Kidney capillary endothelial cell (primary cell): Measurements from ENCODE around the gene TBL1XR1.
"Not testable (repeated sequence)": the region's sequence is repeated elsewhere in the genome, so short reads cannot be mapped to it uniquely, and the experiment has no call there.

Experiments used
- DNase-seq: peaks from one replicate; pipeline ENCODE4 v3.0.0-alpha.2; 2018; ENCODE audit warnings: low spot score

The TBL1XR1 gene

DNA sequence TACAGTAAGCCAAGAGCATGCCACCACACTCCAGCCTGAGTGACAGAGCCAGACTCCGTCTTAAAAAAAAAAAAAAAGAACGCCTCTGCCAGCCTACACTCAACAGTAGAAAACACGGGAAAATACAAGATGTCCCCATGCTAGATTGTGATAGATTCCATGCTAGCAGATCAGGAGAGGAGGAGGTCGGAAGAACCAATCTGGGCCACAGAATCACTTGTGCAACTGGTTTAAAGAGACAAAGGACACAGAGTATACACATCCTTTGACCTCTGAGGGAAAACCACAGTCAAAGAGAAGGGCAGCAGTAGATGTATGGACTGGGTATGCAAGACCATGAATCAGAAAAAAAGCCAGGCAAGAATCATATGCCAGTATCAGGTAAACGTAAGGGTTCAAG, 15.9 kb downstream of the TBL1XR1 start:
- DNase-seq, result no peak

DNA sequence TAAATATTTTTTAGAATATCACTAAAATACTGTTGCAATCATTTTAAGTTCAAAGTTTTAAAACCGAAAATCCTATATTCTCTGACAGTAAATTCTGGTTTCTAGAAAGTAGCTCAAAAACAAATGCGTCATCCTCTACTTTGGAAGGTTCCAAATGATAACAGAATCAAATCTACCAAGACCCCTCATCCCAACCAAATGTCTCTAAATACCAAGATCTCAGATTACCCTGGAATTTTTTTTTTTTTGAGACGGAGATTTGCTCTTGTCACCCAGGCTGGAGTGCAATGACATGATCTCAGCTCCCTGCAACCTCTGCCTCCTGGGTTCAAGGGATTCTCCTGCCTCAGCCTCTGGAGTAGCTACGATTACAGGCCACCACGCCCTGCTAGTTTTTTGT, 16.8 kb downstream of the TBL1XR1 start:
- DNase-seq, result no peak

DNA sequence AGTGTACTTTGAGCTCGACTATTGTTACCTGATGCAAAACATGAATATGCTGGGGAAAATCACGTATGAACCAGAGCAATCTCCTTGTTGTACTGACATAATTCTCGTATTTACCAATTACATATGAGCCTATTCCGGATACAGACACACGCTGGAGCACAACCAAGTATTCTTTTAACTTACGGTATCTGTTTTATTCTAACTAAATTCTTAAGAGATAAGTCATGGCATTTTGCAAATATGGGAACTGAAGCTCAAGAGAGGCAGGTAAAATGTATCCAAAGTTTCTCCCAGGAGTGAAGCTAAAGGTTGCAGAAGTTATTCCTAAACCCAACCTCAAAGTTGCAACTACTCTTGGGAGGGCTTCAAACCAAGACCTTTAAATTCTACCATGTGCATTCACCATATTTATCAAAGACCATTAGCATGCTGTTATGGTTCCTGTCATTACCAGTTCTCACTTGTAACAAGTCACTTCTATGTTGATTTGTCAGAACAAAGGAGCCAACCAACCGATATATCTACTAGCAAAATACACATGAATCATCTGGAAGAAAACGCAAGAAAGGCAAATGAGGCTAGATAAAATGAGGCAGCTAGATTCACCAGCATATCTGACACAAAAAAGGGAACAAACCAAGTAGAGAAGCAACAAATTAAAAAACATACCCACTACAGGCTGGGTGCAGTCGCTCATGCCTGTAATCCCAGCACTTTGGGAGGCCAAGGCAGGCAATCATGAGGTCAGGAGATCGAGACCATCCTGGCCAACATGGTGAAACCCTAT, 17.8 kb downstream of the TBL1XR1 start:
- no peak for DNase-seq

DNA sequence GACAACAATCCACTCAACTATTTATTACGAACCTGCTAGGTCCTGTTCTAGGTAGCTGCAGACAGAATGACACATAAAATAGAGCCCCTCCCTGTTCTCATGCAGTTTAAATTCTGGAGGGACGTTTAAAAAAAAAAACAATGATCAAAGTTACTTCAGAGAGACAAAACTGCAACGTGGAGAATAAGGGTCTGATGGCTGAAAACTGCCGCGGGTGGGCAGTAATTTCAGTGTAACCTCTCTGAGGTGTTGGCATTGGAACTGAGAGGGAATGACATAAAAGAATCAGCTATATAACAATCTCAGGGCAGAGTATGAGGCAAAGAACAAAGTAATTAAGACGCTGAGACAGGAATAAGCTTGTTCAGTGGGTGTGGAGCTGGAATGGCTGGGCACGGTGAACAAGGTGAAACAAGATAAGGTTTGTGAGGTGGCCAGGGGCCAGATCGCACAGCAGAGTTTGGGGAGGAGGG, 19.5 kb downstream of the TBL1XR1 start:
- DNase-seq, result no peak

DNA sequence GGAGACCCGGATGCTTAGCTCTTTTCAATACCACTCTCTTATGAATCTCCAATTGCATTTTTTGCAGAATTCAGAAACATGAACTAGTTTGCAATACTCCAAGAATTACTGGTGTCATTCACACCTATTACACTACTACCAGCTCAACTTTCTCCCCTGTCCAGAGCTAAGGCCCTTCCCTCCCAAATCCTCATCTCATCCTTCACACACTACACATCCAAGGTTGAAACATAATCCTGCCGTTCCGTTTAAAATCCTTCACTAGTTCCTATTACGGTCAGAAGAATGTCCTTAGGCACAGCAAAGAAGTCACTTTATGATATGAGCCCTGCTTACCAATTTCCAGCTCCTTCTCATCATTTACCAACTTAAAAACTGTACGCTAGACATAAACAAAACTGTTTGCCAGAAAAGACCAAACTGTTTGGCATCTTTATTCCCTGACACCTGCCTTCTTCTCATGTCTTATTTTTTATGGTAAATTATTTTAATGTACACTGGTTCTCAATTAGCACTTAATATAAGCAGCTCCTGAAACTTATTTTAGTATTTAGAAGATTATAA, 22.6 kb downstream of the TBL1XR1 start:
- DNase-seq, result no peak

DNA sequence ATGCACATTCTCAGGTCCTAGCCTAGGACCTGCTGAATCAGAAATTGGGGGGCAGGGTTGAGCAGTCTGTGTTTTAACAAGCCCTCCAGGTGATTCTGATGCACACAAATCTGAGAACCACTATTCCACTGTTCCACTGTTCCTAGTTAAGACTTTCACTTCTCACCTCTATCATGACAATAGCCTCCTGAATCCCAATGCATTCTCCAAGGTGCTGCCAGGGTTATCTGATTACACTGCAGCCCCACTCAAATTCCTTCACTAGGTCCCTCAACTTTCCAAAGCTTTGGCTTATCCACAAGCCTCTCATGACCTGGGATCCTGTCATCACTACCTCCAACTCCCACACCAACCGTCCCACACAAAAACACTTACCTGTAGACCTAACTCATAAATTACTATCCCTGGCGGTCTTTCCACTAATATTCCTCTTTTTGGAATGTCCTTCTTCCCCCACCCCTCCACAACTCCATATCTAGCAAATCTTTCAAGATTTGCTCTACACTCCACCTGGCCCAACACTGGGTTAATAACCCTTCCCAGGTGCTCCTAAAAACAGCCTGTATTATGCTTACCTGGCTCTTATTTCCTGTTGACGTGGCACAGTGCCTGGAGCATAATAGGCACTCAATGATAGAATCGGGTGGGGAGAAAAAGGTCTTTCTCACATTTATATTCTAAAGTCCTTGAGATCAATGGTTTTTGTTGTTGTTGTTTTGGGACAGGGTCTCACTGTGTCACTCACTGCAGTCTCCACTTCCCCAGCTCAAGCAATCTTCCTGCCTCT, 27.2 kb downstream of the TBL1XR1 start:
- DNase-seq, result no peak

DNA sequence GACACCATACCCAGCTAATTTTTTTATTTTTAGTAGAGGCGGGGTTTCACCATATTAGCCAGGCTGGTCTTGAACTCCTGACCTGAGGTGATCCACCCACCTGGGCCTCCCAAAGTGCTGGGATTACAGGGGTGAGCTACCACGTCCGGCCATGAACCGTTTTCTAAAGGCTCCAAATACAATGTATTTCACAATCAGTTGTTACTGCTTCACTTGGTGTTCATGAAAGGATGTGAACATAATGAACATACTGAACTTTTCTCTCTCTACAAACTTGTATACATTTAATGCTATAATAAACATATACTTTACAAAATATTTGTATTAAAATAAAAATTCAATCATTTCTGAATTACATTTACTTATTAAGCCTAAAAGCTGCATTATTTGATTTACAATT, 28.9 kb downstream of the TBL1XR1 start:
- DNase-seq, result no peak

DNA sequence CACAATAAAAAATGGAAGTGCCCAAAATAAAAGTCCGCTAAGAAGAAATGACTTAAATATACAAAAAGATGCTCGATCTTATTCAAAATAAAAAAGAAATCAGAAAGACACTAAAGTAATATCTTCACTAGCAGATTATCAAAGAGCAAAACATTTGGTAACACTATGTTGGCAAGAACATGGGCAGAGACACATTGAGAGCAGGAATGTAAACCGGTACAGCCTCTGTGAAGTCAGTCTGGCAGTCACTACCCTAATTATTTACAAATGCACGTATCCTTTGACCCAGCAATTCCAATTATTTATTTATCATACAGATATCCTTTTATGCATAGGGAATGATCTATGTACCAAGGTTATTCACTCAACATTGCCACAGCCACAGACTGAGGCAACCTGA, 34.5 kb downstream of the TBL1XR1 start:
- no peak for DNase-seq

DNA sequence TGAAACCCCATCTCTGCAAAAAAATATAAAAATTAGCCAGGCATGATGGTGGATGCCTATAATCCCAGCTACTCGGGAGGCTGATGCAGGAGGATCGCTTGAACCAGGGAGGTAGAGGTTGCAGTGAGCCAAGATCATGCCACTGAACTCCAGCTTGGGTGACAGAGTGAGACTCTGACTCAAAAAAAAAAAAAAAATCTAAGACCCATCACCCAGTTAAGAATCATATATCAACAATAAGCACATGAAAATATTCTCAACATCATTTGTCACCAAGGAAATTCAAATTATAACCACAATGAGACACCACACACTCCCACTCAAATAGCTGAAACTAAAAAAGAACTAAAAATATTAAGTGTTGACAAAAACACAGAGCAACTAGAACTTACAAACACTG, 35.7 kb downstream of the TBL1XR1 start:
- not testable (repeated sequence) for DNase-seq

DNA sequence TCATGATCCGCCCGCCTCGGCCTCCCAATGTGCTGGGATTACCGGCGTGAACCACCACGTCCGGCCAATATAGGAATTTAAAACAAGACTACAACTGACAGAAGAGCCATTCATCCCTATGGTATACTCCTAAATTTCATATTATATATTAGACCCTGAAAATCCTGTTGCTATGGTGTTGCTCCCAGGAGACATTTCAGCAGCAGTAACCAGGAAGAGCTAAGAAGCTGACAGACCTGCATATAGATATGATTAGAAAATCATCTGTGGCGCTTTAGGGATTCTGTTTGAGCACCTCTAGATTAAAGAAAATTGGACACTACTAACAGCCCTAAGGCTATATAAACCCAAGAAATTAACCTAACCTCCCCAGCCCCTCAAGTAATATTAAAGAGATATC, 38.8 kb downstream of the TBL1XR1 start:
- no peak for DNase-seq

DNA sequence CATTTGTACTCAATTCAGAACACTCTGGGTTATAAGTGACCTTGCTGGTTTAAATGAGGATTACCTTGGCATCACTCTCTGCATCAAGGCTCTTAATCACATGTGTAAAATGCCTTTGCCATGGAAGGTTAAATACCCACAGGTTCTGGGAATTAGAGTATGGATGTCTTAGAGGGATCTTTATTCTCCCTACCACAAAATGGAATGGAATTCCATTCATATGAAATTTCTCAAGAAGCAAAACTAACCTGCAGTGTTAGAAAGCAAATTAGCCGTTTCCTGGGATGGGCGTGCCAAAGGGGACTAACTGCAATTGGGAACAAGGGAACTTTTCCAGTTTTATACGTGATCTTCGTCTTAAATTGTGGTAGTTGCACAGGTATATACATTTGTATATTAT, 39.8 kb downstream of the TBL1XR1 start:
- no peak for DNase-seq

DNA sequence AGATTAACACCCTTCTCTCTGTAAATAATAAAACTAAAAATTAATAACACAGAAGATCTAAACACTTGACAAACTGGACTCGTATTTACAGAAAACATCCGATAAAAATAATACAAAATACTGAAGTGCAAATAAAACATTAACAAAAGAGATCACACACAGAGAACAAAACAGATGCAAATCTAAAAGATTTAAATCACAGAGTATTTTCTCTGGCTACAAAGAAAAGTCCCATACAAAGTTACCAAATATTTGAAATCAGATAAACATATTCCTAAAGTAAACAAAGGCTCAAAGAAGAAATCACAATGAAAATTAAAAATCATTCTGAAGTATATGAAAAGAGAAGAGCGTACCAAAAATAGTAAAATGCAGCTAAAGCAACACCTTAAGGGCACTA, 42.5 kb downstream of the TBL1XR1 start:
- no peak for DNase-seq

DNA sequence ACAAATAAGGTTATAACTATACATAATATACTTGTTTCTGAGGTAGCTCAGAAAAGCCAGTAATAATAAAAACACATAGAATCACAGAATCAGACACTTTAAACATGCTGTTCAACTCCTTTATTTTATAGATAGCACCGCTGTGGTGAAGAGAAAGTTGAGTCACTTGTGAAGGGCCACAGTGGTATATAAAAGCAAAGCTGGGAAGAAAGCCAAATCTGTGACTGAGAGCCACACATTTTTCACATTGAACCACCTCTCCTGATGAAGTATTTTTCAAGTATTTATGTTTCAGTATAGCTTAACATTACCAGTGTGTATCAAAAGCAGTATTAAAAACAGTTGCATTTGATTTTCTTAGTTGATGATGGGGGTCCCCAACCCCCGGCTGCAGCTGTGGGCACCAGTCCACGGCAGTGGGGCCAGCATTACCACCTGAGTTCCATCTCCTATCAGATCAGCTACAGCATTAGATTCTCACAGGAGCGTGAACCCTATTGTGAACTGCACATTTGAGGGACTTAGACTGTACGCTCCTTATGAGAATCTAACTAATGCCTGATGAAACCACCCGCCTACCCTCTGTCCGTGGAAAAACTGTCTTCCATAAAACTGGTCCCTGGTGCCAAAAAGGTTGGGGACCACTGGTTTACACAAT, 46.2 kb downstream of the TBL1XR1 start:
- DNase-seq, result peak; percentile 39

DNA sequence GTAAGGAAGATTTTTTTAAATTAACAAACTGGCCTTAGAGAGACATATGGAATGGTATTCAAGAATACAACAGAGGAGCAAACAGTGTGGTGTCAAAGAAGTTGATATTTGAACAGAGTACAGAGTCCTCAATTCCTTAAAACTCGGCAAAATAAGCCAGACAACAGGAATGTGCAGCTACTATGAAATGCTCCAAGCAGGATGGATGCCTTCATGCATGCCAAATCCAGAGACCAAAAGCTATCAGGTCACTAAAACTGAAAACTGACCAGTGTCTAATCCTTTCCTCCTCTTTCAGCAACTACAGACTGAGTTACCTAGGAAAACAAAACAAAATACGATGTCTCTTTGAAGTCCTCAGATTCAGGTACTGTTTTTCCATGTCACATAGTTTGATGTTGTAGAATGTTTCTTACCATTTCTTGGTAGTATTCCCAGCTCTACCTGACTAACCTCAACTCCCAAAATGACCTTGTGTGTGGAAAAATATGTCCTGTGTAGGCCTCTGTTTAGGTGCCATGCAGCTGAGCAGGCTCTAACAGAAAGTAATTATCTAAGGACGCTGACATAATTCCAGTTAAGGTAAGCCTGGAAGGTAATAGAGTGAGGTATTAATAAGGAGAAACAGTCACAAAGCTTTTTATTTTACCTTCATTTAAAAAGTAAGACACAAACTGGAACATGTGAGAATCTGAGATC, 46.9 kb downstream of the TBL1XR1 start:
- DNase-seq, result no peak

DNA sequence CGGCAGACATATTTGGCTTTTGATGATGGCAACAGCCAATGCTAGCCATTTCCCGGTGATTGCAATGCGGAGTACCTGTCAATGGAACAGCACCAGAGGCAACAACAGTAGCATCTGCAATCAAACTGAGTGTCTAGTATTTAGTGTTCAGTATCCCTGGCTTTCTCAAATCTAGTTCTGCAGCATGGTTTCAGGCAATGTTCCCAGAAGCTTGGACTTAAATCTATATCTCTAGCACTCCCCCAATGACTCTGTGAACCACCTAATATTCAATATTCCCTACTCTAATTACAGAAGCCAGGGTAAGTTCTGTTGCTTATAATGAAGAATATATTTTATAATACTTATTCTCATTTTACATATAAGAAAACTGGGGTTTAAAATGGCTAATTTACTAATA, 48.2 kb downstream of the TBL1XR1 start:
- no peak for DNase-seq

DNA sequence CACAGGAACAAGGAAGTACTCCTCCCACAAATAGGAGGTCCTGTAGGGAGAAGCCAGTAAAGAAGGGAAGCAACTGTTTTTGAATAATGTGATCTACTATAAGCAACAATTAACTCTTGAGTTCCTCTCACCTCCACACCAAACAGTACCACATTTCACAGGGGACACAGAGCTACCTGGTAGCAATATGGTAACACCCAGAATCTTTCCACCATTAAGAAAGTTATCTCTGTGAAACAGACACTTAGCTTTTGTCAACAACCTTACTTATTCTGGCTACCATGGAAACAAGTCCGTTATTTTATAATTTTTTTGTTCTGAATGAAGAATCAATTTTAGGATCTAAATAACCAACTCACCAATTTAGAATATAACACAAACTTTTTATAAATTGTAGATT, 49.5 kb downstream of the TBL1XR1 start:
- DNase-seq, result no peak

DNA sequence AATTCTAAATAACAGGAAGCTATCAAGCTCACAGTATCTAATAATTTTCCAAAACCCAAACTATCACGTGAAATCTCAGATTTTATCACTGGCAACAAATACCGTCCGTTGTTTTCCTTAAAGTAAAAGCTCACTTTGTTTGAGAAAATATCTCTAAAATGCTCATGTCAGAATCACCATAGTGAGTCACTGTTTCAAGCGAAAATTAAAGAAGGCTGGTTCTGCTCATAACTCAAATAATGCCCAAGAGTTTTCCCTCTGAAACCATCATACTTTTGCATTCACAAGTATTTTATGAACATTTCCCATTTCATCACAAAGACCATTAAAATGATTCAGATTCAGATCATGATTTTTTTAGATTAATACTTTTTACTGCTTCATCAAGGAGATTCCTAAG, 50.6 kb downstream of the TBL1XR1 start:
- no peak for DNase-seq

DNA sequence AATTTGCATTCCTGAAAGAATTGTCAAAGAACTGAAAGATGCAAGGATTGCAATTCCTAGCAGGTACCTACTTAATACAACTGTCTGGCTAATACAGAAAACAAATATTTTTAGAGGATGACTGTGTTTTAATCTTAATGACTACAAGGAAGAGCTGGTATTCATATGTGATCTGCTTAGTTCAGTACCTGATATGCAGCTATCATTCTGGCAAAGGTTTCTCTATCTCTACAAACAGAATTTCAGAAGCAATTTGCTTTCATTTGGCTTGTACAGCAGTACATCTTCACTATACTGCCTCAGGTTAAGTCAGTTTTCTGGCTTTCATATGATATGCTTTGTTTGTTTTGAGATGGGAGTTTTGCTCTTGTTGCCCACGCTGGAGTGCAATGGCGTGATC, 51.3 kb downstream of the TBL1XR1 start:
- no peak for DNase-seq

DNA sequence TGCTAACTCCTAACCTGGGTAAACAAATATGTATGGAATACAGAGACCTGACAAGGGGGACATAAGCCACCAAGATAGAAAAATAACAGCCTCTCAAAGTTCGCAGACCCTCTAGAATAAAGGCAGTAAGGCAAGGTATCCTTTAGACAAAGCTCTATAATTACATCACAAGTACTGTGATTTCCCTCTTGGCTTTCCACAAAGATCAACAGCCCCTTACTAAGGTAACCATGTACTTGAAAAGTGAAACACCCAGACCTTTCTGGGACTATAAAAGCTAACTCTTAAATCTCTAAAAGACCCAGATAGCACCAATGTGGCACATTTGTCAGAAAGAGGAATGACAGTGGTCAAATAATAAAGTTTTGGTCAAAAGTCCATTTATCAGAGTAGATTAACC, 51.9 kb downstream of the TBL1XR1 start:
- no peak for DNase-seq

DNA sequence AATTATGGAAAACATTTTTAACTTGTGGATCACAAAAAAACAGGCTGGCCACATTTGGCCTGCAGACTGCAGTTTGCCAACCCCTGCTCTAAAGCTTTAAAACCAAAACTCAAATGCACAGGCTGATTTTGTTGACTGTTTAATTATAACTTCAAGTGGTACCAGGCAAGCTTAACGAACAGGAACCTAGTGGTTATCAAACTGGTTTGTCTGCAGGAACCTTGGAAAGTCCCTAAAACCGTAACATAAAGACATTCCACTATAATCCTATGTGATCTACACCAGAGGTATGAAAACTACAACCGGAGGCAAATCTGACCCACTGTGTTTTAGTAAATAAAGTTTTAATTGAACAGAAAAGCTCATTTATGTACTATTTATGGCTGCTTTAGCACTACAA, 52.4 kb downstream of the TBL1XR1 start:
- no peak for DNase-seq

DNA sequence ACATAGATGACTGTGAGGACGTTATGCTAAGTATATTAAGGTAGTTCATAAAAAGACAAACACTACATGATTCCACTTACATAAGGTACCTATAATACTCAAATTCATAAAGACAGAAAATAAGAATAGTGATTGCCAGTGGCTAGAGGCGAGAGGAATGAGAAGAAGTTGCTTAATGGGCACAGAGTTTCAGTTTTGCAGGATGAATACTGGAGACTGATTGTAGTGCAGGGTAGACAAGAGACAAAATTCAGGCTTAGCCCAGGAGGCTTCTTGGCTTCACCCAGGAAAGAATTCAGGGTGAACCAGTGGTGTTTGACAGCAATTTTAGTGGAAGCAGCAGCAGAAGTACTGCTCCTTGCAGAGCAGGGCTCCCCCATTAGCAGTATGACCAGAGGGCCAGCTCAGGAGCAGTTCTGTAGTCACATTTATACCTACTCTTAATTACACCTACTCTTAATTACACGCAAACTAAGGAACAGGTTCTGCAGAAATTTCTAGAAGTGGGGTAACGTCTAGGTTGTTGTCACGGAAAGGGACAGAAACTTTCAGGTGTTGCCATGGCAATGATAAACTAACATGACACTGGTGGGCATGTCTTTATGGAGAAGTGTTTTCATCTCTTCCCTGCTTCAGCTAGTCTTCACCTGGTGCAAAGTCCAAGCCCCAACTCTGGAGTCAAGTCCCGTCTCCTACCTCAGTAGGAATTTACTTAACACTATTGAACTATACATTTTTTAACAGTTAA, 55.2 kb downstream of the TBL1XR1 start:
- DNase-seq, result no peak
